ENCODE measurements around the gene PMM2.

The PMM2 gene

DNA sequence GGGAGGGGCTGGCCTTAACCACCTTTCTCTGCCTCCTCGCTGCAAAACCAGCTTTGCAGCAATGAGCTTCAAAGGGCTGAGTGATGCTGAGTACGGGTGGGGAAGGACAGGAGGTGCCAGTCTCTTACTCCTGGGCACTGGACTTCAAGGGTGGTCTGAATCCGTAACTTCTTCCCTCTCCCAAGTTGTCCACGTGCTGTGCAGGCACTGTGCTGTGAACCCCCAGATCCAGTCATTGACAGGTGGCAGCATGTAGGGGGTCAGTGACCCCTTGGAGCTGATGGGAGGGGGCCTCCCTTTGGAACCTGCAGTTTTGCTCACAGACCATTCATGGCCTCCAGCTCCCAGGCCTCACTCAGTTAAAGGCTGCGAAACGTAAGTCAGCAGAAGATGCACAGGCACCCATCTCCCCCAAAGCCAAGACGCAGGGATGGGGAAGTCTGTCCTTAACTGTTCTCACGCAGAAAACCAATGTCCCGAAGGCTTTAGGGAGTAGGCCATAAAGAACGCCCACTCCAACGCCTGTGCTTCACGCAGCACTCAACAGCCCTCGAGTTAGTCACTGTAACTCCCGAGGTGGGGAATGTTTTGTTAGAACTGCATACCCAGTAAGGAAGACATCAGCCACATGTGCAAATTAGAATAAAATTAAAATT, 92.4 kb downstream of the PMM2 start:
- DNase-seq, result no peak

DNA sequence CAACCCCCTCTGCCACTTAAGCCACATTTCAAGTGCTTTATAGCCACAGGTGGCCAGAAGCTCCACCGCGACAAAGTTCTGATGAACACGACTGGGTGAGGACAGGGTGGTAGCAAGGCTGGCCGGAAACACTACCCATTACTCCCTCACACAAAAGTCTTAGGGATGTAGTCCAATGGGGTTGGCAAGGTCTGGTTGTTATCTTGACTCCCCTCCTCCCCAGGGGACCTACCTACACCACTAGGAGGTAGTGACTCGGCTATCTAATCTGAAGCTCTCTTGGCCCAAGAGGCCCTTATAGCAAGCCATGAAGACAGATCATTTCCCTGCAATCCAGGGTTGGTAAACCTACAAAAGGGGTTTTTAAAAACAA, 92.9 kb downstream of the PMM2 start:
- DNase-seq, result no peak

DNA sequence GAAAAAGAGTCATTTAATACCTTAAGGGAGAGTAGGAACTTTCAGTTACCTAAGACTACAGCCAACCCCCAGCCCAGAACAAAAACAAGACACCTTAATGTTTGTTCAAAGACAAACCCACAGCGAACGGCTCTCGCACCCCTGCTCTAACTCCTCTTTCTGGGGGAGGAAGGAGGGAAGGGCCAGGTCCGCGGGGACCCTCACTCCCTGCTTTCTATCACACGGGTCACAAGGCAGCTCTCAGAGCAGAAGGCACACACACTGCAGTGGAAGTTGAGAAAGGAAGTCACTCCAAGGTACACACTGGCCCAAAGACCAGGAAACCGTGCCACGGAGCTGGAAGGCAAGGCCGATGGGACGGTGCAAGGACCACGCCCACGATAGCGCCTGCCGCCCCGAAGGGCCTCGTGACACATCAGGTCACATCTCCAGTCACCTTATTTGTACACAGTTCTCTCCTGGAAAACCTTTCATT, 94.5 kb downstream of the PMM2 start:
- DNase-seq, result no peak

DNA sequence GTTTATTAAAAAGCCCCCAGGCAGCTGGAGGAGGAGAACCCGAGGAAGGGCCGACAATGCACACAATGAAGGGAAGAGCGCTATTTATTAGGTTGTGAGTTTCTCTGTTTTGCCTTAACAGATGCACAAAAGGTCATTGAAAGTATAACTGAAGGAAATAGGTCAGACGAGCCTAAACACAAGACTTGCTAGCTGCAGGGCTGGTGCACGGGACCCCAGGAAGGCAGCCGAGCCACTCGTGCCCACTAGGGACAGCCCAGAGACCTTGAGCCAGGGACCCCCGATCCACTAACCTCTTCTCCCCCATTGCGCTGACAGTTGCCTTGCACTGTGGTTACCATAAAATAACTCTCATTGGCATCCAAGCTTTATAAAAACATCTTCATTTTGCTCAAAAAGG, 95.8 kb downstream of the PMM2 start:
- DNase-seq, result no peak

DNA sequence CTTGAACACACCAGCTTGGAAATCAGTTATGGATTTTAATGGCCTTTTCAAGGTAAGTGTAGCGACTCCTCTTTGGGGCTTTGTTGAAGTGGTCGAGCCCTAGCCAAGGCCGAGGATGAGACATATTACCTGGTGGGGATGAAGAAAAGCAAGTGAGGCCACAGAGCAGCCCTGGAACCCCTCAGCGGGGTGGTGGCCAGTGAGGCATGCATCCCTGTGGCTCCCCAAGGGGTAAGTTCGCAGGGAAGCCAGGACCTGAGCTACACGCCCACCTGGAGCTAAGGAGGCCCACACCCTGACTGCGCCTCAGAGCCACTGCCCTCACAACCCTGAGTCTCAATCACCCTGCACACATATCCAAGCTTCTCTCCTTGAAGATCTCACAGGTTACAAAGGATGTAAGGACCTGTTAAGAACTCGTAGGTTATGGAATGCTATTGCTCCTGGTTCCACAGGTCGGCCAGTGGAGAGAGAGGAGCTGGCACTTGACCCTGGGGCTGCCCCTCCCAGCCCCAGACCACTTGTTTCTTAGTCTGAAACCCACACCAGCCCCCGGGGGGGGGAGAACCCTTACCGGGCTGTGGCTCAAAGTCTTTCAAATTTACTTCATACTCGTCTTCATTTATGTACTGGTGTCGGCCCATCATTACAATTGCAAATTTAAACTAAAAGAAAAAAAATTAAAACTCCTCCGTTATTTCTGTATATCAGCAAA, 96.5 kb downstream of the PMM2 start:
- DNase-seq, result no peak

DNA sequence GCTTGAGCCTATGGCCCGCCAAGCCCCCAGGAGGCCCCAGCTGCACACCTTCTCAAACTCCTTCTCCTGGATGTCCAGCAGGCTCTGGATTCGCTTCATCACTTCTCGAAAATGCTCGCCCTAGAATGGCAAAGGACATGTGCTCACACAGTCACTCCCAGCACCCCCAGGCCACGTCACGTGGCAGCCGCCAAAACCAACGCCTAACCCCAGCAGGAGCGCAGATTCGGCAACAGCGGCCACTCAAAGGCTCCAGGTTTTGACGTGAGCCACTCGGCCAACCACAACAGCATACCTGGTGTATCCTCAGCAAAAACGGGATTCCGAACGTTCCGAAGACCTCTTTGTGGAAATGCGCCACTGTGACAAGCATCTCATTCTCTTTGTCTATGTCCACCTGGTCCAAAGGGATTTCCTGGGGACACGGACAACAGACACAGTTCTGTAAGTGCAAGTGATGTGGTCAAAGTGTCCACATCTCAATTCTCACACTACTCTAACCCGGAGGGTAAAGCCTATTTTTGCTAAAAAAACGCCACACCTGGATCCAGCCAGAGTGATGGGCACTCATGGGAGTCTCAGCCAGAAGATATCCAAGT, 97.2 kb downstream of the PMM2 start:
- DNase-seq, result no peak

DNA sequence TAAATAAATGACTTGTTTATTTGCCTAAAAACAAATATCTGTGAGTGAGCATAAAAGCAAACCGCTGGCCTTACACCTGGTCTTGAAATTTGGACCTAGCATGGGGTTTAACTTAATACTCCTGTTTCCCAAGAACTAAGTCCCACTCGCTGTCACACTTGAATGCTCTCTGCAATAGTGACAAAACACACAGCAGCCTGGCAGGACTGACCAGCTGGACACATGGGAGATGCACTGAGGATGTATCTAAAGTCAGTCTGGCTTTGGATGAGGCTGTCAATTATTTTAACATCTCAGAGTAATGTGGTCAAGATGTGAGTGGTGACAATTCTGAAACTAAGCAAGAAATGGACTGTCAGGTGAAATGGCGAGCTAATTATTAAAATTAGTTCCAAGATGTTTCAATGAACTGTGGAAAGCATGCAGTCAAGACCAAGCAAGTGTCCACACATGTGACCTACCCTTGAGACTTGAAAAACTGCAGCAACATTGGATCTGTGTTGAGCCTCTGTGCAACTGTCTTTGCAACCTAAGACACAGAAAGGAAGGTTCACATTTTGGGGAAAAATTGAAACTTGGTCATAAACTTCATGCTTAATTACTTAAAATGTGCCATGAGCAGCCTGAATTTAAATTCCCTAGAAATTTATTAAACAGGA, 101.2 kb downstream of the PMM2 start:
- DNase-seq, result no peak

All from T-helper 2 cell (primary cell).